ENCODE data around the gene ARMH3.
"Not testable (repeated sequence)": the region's sequence is repeated elsewhere in the genome, so short reads cannot be mapped to it uniquely, and the experiment has no call there.

The ARMH3 gene

DNA sequence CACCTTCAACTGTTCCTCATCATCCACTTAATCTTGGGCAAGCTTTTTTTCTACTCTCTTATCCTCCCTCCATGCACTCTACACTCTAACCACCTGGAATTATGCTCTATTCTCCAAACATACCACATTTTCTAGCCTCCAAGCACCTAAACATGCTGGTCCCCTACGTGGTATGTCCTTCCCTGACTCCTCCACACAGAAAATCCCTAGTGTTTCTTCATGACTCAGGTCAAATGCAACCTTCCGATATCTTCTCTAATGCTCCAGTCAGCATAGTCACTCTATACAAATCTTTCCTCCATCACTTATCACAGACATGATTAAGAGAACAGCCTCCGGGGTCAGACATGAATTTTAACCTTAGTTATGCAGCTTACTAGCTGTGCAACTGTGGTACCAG lies 68.8 kb downstream of the ARMH3 start:
- DNase-seq (ENCODE audit: low read depth in 2 of 2): no peak

DNA sequence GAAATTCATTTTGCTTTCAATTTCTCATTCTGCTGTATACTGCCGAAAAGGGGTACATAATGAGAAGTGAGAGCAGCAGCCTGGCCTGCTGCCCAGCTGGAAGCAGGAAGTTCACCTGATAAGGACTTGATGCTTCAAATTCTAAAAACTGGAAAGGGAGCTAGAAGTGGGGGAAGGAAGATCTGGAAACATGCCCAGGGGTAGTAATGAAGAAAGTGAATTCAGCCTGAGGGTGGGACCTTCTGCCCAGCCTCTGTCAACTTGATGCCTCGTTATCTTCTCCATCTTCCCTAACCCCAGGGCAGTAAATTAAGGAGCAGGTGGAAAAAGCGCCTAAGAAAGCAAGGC lies 69.4 kb downstream of the ARMH3 start:
- no peak for DNase-seq (ENCODE audit: low read depth in 2 of 2)

DNA sequence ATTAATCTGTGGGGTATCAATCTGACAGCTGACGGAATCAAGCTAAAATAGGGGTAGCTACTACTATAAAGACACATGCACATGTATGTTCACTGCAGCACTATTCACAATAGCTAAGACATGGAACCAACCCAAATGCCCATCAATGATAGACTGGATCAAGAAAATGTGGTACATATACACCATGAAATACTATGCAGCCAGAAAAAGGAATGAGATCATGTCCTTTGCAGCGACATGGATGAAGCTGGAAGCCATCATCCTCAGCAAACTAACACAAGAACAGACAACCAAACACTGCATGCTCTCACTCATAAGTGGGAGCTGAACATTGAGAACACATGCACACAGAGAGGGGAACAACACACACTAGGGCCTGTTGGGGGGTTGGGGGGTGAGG lies 75.3 kb downstream of the ARMH3 start:
- not testable (repeated sequence) for DNase-seq (ENCODE audit: low read depth in 2 of 2)

GRCh38 chr10:101974091-101974971 lies 81.6 kb downstream of the ARMH3 start:
- no peak for DNase-seq (ENCODE audit: low read depth in 2 of 2)

DNA sequence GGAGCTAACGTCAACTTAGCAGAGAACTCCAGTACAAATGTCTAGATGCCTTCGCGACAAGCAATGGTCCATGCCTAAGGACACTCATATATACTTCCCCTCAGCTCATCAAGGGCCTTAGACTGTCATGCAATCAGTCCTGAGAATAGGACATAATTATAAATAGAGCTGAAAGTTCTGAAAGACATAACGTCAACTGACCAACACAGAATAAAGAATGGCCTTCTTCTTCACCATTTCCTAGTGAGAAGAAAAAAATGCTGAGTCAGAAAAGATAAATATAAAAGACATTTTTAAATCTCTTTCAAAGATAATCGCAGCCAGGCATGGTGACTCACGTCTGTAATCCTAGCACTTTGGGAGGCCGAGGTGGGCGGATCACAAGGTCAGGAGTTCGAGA lies 83.2 kb downstream of the ARMH3 start:
- no peak for DNase-seq (ENCODE audit: low read depth in 2 of 2)

DNA sequence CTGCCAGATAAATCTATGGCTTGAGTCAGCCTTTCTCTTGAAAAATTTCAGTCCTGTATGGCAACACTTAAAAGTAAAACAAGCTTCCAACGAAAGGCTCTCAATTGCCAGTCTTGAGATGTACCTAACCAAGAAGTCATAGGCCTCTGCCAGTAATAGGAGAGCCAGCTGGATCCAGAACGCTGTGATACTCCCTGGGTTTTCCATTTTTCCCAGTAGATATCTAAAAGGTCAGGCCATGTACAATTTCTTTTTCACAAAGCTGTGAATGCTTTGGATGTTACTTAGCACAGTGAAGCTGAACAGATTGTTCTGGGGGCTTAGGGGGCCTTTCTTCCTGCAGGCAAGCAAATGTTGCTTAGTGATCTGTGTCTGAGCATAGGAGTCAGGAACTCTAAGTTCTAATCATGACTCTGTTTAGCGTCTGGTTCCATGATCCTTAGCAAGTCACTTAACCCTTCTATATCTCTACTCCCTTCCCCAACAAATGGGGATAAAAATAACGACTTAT lies 86.5 kb downstream of the ARMH3 start:
- no peak for DNase-seq (ENCODE audit: low read depth in 2 of 2)

DNA sequence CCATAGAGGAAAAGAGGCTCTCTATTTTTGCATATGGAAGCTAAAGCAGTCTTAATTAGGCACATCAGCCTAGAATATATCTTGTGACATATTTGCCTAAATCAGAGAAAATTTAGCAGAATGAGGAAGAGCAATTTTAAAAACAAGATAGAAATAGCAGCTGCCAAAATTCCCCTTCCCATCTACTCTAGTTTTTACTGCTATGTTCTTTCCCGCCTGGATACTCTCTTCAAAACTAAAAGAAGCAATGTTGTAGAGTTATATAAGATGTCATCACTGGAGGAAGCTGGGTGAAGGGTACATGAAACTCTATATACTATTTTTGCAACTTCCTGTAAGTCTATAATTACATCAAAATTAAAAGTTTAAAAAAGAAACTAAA lies 87.0 kb downstream of the ARMH3 start:
- no peak for DNase-seq (ENCODE audit: low read depth in 2 of 2)

DNA sequence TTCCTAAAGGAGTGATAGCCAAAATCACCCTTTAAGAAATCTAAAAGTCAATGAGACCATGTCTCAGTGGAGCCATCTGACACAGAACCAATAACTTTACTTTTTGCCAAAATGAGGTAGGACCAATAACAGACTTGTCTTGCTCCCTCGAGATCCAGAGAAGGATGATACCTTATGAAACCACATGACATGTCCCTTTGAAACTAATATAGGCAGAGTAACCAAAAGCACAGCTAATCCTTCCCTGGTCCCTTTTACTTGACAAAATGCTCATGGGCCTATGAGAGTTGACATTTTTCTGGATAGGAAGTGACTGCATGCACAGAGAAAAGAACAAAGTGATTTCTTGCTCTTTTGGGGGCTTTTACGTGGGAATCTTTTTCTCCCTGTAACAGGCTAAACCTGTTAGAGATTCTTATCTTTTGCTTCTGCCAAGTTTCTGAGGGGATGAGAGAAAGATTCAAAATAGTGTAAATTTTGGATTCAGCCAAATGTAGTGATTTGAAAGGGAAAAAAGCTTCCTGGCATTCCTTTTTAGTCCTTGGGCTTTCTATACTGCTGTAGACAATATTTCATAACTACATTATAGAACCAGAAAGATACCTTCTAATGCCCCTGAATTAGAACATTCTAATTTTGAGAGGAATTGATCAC lies 87.6 kb downstream of the ARMH3 start:
- no peak for DNase-seq (ENCODE audit: low read depth in 2 of 2)

DNA sequence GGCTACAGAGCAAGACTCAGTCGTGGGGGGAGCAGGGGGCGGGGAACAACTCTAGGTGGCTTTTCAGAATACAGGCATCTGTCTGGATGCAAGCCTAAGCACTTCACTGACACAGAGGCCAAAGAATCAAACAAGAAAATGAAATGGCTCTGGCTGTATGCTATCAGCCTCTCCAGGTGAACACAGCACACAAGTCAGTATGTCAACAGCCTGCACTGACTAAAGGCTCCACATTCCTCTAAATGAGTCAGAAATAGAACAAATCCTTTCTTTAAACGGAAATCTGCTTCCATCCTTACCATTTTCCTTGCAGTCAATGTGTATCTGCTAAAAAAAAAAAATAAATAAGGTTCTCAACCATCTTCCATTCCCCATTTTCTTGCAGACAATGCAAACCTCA lies 88.3 kb downstream of the ARMH3 start:
- DNase-seq (ENCODE audit: low read depth in 2 of 2): no peak

DNA sequence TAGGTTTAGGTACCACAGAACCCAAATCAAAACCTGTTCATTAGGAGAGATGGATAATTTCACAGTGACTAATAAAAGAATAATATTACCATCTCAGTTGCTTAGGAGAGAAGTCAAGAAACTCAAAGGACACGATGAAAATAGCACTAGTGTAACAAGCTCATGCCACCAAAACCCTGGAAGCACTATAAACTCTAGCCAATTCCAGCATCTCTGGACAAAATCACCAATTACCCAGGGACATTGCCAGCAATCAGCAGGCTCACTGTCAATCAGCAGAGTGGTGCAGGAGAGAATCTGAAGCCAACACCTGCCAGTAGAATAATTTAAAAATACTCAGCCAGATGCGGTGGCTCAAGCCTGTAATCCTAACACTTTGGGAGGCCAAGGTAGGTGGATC lies 88.9 kb downstream of the ARMH3 start:
- DNase-seq (ENCODE audit: low read depth in 2 of 2): no peak

DNA sequence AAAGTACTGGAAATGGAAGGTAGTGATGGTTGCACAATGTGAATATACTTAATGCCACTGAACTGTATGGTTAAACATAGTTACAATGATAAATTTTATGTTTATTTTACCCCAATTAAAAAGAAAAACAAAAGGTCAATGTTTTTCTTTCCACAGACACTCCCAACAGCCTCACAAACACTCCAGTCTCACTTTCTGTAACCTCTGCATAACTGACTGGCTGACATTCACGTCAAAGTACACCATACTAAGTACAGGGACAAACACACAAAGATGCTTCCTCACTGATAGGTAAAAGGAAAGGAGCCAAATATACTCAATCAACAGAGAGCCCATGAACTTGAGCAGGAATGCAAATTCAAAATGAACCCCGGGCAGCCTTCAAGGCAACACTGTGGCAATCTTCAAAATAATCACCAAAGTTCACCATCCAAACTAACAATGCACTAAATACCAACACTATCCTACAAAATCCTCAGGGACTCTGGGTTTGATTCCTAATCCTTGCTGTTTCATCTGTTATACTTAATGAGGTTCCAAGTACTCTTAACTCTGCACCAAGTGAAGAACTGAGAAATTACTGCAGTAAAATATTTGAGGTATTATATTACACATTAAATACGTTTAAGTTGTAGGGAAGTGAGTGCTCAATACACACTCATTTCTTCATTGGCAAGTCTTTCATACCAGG lies 90.8 kb downstream of the ARMH3 start:
- DNase-seq (ENCODE audit: low read depth in 2 of 2): no peak

GRCh38 chr10:101961591-101962498 lies 94.1 kb downstream of the ARMH3 start:
- DNase-seq (ENCODE audit: low read depth in 2 of 2): no peak

GRCh38 chr10:101960879-101961395 lies 95.0 kb downstream of the ARMH3 start:
- no peak for DNase-seq (ENCODE audit: low read depth in 2 of 2)

- no peak for DNase-seq (ENCODE audit: low read depth in 2 of 2)
Measured at GRCh38 chr10:101959346-101959916, 96.5 kb downstream of the ARMH3 start.

GRCh38 chr10:101958691-101959090 lies 97.3 kb downstream of the ARMH3 start:
- DNase-seq (ENCODE audit: low read depth in 2 of 2): no peak

DNA sequence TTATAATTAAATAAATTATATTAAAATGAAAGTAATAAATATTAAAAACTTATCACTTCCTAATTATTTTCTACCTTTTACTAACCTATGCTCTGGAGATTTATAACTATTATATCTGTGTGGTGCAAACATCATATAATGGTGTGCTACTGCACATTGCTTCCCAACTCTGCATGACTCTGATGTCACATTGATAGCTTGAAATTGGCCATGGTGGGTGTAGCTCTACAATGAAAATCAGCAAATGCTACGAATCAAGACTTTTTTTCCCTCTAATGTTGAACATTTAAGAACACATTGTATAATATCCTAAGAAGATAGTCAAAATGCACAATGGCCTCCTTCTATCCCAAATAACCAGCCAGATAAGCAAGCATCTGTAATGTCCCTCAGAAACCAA lies 99.1 kb downstream of the ARMH3 start:
- no peak for DNase-seq (ENCODE audit: low read depth in 2 of 2)

DNA sequence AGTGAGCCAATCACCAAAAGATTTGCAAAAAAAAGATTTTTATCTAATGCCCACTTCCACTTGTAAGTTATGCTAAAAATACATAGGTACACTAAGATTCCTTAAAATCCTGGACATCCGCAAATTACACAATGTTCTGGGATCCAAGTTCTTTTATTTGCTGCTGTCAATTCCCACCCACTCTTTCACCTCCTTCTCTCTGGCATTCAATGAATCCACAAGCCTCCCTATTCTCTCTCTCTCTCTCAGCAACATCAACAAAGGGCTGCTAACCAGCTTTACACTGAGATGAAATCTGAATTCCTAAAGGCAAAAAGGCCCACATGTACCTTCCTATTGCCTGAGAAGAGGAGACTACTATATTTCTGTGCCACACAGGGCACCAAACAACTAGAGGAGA lies 99.9 kb downstream of the ARMH3 start:
- DNase-seq (ENCODE audit: low read depth in 2 of 2): no peak

- DNase-seq (ENCODE audit: low read depth in 2 of 2): no peak
Measured at GRCh38 chr10:101952191-101952590, 103.8 kb downstream of the ARMH3 start.

DNA sequence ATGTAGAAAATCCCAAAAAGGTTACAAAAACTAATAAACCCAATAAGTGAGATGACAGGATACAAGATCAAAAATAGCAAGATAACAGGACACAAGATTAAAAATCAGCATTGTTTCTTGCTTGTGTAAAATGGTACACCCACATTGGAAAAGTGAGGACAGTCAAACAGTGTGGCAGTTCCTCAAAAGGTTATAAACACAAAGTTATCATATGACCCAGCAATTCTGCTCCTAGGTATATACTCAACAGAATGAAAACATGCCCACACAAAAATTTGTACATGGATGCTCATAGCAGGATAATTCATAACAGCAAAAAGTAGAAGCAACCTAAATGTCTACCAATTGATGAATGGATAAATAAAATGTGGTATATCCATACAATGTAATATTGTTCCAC lies 105.8 kb downstream of the ARMH3 start:
- DNase-seq (ENCODE audit: low read depth in 2 of 2): no peak

GRCh38 chr10:101941871-101942270 lies 114.1 kb downstream of the ARMH3 start:
- no peak for DNase-seq (ENCODE audit: low read depth in 2 of 2)

GRCh38 chr10:101940916-101941315 lies 115.1 kb downstream of the ARMH3 start:
- DNase-seq (ENCODE audit: low read depth in 2 of 2): no peak
